NCI-H1694 (cell line): ENCODE data around the gene RHO.

ENCODE experiments used
- DNase-seq: peaks from one replicate; lab custom pipeline; 2025; lab: John Stamatoyannopoulos, UW

RHO gene

DNA sequence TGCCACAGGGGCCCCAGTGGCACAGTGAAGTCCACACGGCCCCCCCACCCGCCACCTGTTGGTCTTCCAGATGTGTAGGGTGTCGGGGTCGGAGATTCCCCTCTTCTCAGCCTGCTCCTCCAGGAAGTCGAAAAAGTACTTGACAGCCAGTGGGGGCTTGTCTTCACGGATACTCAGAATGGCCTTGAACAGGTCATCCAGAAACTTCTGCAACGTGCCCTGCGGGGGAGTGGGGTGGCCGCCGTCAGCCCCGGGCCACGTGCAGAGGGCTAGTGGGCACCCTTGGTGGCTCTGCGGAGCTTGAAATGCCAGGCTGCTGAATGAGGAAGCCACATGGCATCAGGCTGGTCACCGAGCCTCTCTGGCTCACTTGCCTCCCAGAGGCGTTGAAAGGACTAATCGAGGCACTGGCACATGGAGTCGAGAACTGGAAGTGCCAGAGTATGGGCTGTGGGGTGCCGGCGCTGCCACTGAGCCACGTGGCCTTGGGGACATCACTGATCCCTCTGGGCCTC, 31.2 kb downstream of the RHO start:
- no peak for DNase-seq

DNA sequence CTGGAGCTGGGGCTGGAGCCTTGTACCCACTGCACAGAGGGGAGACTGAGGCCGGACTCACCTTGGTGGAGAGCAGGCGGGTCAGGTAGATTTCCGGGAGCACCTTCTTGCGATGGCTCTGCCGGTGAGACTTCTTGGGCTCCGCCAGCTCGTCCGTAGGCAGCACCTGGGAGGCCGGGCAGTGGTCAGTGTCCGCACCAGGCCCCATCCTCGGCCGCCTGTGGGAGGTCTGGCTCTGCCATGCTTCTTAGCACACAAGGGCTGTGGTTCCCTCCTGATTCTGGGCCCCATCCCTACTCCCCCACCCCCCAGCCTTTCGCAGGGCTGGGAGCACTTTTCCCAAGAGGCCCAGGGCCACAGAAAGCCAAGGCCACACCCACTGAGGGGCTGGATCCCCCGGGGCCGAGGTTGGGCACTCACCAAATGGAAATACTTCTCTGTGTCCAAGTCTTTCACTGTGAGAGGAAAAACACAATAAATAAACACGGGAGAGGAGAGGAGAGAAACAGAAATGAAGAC, 31.9 kb downstream of the RHO start:
- DNase-seq = no peak

DNA sequence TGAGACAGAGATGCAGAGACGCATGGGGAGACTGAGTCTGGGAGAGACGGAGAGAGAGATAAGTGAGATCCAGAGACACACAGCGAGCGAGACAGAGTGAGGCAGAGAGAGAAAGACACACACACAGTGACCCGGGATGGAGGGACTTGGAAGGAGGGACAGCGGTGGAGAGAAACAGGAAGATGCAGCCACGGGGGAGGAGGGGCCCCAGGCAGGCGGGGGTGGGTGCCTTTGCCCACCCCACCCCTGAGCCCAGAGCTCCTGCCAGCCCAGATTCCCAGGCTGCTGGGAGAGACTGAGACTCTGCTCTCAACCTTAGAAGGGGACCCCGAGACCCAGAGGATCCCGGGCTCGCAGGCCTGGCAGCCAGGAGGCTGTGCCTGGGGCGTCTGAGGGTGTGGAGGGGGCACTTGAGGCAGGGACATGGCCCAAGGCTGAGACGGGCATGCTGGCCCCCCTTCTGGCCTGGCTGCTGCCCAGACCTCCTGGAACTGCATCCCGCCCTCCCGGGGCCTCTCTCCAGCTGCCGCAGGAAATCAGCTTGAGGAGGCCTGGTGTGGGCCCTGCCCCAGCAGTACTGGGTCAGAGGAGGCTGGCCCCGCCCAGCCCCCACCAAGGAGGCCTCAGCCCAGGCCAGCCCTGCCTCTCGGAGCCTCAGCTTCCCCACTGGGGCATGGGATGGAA, 32.6 kb downstream of the RHO start:
- DNase-seq = no peak

DNA sequence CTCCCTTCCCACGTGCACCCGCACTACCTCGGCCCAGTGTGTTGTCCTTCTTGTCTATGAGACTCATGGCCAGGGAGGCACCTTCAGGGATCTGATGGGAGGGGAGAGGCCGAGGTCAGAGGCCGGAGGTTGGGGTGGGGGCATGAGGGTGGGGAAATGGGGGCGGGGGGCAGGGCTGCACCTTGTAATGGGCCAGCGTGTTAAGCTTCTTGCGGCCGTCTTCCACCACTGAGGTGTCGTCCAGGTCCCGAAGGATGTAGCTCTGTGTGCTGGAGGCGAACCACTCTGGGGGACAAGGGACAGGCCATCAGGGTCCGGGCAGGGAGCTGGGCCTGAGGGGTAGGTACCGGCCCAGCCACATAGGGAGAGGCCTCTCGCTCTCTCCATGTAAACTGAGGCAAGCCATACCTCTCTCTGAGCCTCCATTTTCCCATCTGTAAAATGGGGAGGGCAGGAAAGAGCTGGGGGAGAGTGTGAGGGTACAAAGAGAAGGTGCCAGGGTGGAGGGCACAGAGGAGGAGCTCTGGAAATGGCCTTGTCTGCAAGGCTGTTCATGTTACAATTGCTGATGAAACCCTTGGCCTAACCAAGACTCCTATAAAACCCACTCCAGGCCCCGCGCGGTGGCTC, 33.3 kb downstream of the RHO start:
- DNase-seq = no peak

DNA sequence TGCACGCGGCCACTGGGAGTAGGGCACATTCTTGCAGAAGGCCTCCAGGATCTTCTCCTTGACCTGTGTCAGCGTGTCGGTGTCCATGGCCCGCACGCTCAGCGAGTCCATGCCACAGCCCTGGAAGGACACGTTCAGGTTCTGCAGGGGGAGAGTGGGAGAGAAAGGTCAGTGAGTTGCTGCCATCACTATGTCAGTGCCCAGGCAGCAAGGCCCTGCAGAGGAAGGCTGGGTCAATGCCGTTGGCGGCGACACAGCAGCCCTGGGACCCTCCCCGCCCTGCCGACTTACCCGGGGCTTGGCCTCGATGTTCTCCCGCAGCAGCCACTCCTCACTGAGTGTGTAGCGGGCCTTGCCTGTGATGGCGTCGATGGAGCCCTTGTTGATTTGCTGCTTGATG, 34.4 kb downstream of the RHO start:
- DNase-seq = no peak

DNA sequence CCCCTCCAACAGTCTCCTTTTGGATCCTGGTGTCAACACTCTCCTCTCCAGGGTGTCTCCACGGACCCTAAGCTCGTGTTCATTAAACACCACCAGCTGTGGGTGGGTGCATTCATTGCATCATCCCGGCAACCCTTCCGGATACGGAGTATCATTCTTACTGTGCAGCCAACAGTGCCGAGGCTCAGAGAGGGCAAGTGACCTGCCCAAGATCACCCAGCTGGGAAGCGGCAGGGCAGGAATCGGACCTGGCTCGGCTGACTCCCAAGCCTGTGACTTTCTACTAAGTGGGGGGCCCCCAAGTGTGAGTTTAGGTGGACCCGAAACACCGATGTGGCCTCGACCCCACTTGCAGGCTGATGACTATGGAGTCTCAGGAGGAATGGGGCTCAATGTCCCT, 34.9 kb downstream of the RHO start:
- no peak for DNase-seq

DNA sequence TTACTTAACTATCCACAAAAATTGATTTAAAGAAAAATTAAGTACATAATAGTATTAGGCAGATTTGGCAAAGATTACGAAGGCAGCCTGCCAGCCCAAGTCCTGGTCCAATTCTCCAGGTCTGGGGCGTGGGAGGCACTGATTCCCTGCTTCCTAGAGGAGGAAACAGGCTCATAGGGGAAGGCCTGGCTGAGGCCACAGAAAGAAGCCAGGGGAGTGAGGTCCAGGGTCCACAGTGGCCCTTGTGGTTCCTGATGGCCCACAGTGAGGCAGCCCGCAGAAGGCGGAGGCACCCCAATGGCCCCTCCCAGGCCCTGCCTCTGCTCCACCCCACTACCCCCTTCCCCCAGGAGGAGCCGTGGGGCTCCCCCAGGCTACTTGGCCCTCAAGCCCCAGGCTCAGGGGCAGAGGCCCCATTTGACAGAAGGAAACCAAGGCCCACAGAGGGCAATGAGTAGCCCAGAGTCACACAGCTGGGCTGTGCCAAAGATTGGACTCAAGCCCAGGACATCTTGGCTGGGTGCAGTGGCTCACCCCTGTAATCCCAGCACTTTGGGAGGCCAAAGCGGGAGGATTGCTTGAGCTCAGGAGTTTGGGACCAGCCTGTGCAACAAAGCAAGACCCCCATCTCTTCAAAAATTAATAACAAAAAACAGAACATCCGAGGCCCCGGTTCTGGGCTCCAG, 35.6 kb downstream of the RHO start:
- DNase-seq = no peak

DNA sequence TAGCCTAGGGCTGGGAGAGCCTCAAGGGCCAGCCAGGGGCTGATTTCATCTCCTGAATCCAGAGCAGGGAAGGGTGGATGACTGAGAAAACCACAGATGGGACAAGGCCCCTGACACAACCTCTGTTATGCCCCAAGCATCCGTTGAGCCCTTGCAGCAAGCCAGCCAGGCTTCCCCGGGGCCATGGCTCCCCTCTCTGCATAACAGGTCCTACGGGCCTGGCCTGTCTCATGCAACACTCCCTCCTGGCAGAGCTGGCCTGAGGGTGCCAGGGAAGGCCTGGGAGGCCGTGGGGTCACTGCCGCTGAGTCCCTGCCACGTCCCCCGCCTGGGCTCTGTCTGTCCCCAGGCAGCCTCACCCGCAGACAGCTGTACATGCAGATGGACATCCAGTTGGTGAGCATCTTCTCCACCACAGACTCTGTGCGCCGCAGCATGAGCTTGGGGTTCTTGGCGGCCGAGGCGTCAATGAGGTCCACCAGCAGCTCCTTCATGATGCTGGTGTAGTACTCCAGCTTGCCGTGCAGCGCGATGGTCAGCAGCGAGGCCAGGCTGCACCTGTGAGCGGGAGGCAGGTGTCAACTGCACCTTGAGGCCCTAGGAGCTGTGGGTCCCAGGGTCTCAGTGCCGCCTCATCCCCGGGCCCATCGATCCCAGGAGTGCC, 36.7 kb downstream of the RHO start:
- DNase-seq = no peak

DNA sequence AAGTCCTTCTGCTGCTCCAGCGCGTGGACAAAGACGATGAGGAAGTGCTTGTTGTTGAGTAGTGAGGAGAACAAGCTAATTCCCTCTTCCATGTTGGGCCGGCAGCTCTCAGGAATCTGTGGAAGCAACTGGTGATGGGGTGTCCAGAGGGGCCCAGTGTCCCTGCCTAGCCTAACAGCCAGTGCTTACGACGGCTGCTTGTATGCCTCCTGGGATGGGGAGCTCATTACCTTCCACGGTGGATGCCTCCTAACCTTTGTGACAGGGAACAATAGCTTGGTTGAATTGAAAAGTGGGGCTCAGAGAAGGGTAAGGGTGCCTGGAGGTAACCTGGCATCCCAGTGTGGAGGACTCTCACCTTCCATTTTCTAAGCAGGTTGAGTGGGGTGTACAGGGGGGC, 37.5 kb downstream of the RHO start:
- DNase-seq = no peak

DNA sequence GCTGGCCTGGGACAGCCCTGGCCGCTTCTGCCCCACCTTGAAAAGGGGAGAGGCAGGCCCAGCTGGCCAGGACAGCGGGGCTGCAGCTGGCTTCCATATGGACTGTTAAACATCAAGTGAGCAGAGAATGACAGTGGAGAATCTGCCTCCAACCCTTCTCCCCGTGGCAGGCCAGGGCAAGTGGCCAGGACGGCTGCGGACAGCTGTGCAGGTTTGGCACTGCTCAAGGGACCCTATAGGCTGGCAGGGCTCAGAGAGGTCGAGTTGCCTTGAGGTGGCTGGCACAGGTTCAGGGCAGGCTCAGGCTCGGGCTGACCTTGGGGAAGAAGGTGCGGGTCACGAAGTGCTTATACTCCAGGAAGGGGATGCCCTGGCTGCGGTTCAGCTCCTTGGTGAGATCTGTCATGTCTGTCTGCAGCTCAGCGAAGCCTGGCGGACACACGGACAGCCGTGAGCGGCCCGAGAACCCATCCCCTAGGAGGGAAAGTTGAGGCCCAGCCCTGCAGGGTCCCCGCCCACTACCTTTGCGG, 38.8 kb downstream of the RHO start:
- DNase-seq = peak; percentile 24

DNA sequence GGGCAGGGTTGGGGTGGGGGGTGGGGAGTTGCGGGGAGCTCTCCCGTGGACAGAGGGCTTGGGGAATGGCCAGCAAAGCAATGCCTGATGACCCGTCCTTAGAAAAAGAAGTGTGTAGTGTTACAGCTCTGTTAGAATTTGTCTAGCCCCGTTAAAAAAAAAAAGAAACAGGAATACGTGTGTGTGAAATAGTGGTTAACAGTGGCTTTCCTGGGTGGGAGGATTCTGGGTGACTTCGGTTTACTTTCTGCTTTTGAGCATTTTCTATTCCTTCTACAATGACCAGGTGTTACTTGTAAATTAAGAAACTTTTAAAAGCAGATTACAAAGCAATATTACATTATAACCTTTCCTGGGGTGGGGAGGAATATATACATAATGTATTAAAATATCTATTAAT, 39.5 kb downstream of the RHO start:
- no peak for DNase-seq

DNA sequence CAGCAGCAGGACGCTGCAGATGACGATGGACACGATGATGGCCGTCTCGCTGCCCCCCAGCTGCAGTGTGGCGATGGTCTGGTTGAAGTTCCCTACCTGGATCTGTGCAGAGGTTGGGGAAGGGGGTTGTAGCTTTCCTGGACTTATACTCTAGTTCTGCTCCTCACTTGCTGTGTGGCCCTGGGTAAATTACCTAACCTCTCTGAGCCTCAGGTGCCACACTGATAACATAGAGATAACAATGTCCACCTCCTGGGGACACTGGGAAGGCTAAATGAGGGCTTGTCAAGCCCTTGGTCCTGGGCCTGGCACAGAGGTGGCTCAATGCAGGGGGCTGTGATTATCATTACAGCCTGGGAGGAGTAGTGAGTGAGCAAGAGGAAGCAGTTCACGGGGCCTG, 41.4 kb downstream of the RHO start:
- no peak for DNase-seq

DNA sequence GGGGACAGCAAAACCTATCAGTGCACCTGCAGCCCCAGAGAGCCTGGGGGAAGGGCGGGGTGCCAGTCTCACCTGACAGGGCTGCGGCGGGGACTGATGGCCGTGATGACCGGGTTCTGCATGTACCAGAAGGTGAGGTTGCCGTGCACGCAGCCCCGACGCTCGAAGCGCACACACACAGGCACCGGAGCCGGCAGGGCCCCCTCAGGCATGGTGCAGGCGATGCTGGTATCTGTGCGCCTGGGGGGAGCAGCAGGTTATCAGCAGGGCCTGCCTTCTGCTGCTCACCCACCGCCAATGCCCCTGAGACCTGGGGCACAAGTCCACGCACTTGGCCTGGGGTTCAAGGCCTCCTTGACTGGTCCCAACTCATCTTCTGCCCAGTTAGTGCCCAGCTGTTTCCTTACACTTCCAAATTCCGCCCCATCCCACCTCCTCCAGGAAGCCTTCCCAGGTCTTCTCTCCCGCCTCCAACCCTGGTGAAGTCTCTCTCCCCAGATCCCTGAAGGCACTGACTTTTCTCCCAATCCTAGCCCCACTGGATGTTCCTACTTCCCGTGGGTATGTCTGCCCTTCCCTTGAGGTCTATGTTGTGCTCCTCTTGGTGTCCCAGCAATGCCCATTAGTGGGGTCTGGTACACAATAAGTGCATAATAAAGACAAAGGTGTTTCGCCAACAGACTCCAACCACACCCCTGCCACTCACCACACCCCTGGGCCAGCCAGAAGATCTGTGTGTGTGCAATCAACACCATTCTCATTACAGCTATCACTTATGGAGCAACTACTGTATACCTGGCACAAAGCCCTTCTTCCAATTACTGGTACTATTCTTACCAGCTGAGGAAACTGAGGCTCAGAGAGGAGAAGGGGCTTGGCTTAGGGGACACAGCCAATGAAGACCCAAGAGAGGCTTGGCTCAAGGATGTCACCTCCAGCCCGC, 43.4 kb downstream of the RHO start:
- no peak for DNase-seq

DNA sequence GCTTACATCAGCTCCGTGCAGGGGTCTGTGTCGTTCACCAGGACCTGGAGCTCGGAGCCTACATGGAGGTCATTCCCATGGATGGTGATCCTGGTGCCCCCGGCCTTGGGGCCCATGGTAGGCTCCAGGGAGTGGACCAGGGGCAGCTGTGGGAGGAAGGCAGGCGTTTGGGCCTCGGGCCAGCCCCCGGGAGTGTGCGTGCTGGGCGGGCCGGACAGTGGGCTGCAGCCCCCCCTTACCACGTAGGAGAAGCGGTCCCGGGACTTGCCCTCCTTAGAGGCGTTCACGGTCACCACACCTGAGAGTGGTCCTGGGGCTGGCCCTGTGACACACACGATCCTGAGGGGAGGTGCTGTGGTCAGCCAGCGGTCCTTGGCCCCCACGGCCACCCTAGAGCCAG, 44.2 kb downstream of the RHO start:
- no peak for DNase-seq

DNA sequence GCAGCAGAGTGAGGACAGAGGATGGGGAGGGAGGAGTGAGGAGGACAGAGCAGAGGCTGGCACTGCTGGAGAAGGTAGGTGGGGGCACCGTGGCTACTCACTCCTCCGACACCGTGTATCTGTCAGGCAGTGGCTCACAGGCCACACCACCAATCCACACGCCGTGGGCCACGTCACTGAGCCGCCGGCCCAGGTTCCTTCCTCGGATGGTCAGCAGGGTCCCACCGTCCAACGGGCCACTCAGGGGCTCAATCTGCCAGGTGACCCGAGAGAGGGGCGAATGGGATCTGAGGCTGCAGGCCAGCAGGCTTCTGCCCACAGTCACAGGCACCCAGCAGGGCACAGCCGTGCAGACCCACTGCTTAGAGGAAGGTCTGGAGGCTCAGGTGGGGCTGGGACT, 45.1 kb downstream of the RHO start:
- no peak for DNase-seq

DNA sequence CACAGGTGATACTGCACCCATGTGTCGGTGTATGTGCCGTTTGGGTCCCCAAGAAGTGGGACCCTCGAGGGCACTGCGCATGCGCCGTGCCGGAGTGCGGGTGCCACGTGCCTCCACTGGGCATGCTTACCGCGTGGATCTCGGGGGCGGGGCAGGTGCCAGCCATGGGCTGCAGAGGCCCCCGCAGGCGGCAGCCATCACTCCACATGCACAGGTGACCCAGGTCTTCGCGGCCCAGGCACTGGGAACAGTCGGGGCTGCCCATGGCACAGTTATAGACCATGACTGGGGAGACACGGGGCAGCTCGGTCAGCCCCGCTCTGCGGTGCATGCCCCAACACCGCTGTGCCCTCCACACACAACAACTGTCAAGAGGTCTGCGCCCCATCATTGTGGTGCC, 45.8 kb downstream of the RHO start:
- no peak for DNase-seq

DNA sequence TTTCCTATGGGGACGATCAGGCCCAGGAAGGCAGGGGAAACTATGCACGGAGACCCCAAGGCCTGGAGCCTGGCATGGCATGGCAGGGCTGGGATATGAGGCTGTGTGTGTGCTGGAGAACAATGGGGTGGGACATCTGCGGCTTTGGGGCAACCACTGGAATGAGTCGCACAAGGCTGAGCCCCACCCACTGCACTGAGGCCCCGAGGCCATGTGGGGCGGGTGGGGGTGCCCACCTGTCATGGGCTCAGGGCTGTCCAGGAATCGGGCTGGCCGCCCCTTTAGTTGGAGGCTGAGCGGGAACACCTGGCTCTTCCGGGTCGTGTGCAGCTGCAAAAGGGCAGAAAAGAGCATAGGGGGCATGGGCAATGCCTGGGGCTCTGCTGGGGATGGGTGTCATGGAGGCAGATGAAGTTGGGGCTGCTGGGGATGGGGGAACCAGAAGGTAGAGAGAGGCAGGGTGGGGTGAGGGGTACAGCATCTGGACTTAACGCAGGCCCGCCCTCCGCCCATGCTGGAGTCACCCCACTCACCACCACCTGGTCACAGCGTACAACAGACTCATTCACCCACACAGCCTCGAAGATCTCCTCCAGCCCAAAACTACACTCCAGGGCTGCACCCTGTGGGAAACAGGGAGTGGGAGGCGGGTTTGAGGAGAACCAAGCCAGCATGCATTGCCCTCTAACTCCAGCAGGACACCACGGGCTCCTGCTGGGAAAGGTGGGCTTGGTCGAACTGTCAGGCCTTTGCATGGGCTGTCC, 47.0 kb downstream of the RHO start:
- DNase-seq = no peak

DNA sequence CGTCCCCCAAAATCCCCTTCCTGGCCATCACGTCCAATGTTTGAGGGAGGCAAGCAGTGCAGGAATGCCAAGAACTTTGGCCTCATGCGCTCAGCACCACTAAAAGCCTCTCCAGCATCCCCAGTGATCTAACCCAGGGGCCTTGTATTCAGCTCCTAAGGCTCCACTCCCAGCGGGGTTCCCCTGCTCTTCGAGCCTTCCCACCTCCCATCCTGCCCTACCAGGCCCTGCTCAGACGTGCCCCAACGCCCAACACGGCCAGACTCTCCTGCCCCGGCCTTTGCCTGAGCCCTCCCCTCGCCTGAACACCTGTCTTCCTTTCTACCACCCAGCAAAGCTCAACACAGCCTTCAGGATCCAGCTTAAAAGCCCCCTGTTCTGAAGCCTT, 47.6 kb downstream of the RHO start:
- DNase-seq = no peak

DNA sequence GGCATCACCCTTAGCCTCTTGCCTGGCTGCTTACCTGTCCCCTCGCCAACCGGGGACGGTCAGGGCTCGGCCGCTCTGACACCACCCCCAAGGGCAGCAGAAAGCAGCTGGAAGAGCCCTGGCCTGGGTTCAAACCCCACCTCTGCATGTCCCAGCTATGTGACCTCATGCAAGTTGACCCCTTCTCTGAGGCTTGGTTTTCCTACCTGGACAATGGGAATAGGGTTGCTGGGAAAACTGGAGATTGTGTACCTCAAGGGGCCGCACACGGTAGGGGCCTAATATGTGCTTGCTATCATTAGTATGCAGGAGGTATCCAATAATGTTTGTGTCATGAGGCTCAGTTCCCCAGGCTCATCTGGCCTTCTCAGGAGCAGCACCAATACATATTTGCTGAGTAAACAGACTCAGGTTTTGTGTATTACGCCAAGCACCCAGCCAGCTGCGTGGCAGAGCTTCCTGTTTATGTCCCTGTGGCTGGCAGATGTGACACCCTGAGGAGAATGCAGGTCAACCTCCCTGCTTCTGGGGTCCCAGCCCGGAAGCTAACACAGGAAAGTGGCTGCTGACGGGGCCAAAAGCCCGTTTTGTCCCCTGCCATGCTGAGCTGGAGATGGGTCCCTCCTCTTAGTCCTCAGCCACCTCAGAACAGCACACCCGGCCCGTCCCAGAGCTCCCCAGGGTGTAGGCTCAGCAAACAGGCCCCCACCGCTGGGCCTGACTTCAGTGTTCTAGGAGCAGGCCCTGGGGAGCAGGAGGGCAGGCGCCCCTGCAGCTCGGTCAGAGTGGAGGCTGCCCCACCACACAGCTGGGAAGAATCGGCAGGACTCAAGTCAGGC, 48.3 kb downstream of the RHO start:
- DNase-seq = peak; percentile 41

DNA sequence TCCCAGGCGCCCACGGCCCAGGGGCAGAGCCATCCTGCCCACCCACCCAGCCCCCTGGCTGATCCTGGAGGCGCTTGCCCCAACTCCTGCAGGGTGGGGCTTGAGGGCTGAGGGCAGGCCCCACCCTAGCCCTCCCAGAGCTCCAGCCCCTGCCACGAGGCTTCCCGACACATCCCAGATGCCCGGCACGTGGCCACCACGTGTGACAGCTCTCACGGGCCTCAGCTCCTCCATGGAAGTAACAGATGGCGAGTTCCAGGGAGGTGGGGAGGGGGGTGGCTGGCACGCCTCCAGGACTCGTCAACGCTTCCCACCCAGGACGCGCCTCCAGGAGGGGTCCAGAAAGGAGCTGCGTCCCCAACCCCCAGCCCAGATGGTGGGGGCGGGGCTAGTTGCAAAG, 48.9 kb downstream of the RHO start:
- peak; percentile 96 for DNase-seq
